Caco-2 (cell line): Measurements from ENCODE around the gene SCAMP4. TPM values are rescaled to one million over a fixed set of nuclear protein-coding genes. Genes with fewer than 3 reads are reported as not detected.
A peak's percentile ranks its signal among the peaks of the same experiment; 100 is the strongest.

Experiments used
- BruUV-seq: library from RNA; stranded (reverse); fragments of 400-500 nt; replicated peaks from 2 replicates; lab custom pipeline; 2021; lab: Mats Ljungman, UMichigan
- CTCF ChIA-PET: fragments of 300-600 bp; sonication (Branson Sonifier 250); formaldehyde crosslinking; loops from one replicate; lab custom pipeline; 2022; ENCODE audit warnings: antibody characterized with exemption; lab: Charles Lee
- POLR2A ChIA-PET: fragments of 300-600 bp; sonication (Branson Sonifier 250); formaldehyde crosslinking; loops from one replicate; lab custom pipeline; 2022; ENCODE audit warnings: antibody characterized with exemption; lab: Charles Lee
- DNase-seq, 2 experiments: peaks; one replicate each; pipeline versions ENCODE4 v3.0.0 to v3.0.0-alpha.2; 2020 to 2022
- H3K27me3 ChIP-seq: replicated peaks from 2 replicates; pipeline ENCODE4 v1.6.0; 2011; ENCODE audit warnings: low read length; ENCODE audit not compliant: control insufficient read depth, insufficient read depth
- H3K36me3 ChIP-seq: 2 replicates; pipeline ENCODE4 v1.5.1; 2011; ENCODE audit warnings: low read length; ENCODE audit not compliant: control insufficient read depth, insufficient read depth
- H3K4me1 ChIP-seq: fragments of 250-450 bp; sonication (Bioruptor Pico); 2 replicates; pipeline ENCODE4 v1.5.1; 2020; ENCODE audit warnings: mild to moderate bottlenecking
- H3K4me3 ChIP-seq: 2 replicates; pipeline ENCODE4 v1.5.1; 2011; ENCODE audit warnings: low read depth, mild to moderate bottlenecking, control low read depth, low read length
- H3K9me3 ChIP-seq: fragments of 250-450 bp; sonication (Bioruptor Pico); 2 replicates; pipeline ENCODE4 v1.5.1; 2020; ENCODE audit warnings: mild to moderate bottlenecking, moderate library complexity
- H3K27ac Mint-ChIP-seq: one replicate; pipeline ENCODE4 v1.8.0; 2022; ENCODE audit warnings: mixed read lengths; ENCODE audit not compliant: unreplicated experiment
- H3K27me3 Mint-ChIP-seq: one replicate; pipeline ENCODE4 v1.8.0; 2022; ENCODE audit warnings: mixed read lengths; ENCODE audit not compliant: insufficient read depth, unreplicated experiment
- H3K36me3 Mint-ChIP-seq: one replicate; pipeline ENCODE4 v1.8.0; 2022; ENCODE audit warnings: mild to moderate bottlenecking, mixed read lengths; ENCODE audit not compliant: insufficient read depth, unreplicated experiment
- H3K4me1 Mint-ChIP-seq: one replicate; pipeline ENCODE4 v1.8.0; 2022; ENCODE audit warnings: low read depth, mixed read lengths; ENCODE audit not compliant: unreplicated experiment
- H3K4me3 Mint-ChIP-seq: one replicate; pipeline ENCODE4 v1.8.0; 2022; ENCODE audit warnings: mild to moderate bottlenecking, moderate library complexity, mixed read lengths; ENCODE audit not compliant: unreplicated experiment
- H3K9me3 Mint-ChIP-seq: one replicate; pipeline ENCODE4 v1.8.0; 2022; ENCODE audit warnings: mixed read lengths; ENCODE audit not compliant: unreplicated experiment
- intact Hi-C: fragments of 100-400 bp; cut with micrococcal nuclease; formaldehyde crosslinking; loops from one replicate; pipeline ENCODE4 v1.10.0; 2022; ENCODE audit not compliant: unreplicated experiment
- total RNA-seq: library from RNA; stranded (reverse); gene quantifications from 2 replicates; pipeline ENCODE4 v1.2.3, GENCODE V29; 2022
- TF ChIP-seq, protein P1 (sequence below), 2 experiments: fragments of 200-600 bp in 1 of 2; IDR thresholded peaks; 1 replicate in 1 of 2; 2 replicates in 1 of 2; pipeline versions ENCODE4 v1.5.1 to v1.8.0; 2011 to 2022; ENCODE audit warnings: antibody characterized with exemption in 1 of 2, control low read depth in 1 of 2, inconsistent platforms in 1 of 2, low read depth in 1 of 2, low read length in 1 of 2, mild to moderate bottlenecking in 1 of 2, moderate library complexity in 1 of 2; ENCODE audit not compliant: insufficient read depth in 1 of 2, severe bottlenecking in 1 of 2, unreplicated experiment in 1 of 2

SCAMP4 gene
- total RNA-seq, 1 experiment from 2014 or later, result 84.1 TPM

- no peaks in the 10 kb centered on the region for H3K27me3 Mint-ChIP-seq
- intact Hi-C loops, result no loop called here
- DNase-seq, result no peak
- BruUV-seq, result no TSS peak
- H3K27ac Mint-ChIP-seq, result no peak overlapping the region
- H3K4me3 ChIP-seq, result no peak overlapping the region
- ChIA-PET CTCF (no interaction called here), POLR2A (no interaction called here)
- H3K36me3 ChIP-seq, result no peaks in the 10 kb centered on the region; the same call in 1 of the 2 replicates
- no peaks in the 10 kb centered on the region for H3K27me3 ChIP-seq
- no peak overlapping the region for H3K4me3 Mint-ChIP-seq
- H3K9me3 Mint-ChIP-seq, result no peaks in the 10 kb centered on the region
- H3K4me1 Mint-ChIP-seq, result no peaks in the 10 kb centered on the region
- no peaks in the 10 kb centered on the region for H3K9me3 ChIP-seq
- H3K4me1 ChIP-seq, result peaks cover 7% of the 10 kb centered on the region
- peaks cover 10% of the 10 kb centered on the region for H3K36me3 Mint-ChIP-seq
- TF ChIP-seq, protein P1, sequence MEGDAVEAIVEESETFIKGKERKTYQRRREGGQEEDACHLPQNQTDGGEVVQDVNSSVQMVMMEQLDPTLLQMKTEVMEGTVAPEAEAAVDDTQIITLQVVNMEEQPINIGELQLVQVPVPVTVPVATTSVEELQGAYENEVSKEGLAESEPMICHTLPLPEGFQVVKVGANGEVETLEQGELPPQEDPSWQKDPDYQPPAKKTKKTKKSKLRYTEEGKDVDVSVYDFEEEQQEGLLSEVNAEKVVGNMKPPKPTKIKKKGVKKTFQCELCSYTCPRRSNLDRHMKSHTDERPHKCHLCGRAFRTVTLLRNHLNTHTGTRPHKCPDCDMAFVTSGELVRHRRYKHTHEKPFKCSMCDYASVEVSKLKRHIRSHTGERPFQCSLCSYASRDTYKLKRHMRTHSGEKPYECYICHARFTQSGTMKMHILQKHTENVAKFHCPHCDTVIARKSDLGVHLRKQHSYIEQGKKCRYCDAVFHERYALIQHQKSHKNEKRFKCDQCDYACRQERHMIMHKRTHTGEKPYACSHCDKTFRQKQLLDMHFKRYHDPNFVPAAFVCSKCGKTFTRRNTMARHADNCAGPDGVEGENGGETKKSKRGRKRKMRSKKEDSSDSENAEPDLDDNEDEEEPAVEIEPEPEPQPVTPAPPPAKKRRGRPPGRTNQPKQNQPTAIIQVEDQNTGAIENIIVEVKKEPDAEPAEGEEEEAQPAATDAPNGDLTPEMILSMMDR (IDR thresholded peaks at IDR 0.05; ENCODE audit: insufficient read depth in 1 of 2, low read depth in 1 of 2, low read length in 1 of 2, severe bottlenecking in 1 of 2, unreplicated experiment in 1 of 2), result no peak
These were observed 39.1 kb downstream of the SCAMP4 start for GRCh38 chr19:1944088-1944915.

DNA sequence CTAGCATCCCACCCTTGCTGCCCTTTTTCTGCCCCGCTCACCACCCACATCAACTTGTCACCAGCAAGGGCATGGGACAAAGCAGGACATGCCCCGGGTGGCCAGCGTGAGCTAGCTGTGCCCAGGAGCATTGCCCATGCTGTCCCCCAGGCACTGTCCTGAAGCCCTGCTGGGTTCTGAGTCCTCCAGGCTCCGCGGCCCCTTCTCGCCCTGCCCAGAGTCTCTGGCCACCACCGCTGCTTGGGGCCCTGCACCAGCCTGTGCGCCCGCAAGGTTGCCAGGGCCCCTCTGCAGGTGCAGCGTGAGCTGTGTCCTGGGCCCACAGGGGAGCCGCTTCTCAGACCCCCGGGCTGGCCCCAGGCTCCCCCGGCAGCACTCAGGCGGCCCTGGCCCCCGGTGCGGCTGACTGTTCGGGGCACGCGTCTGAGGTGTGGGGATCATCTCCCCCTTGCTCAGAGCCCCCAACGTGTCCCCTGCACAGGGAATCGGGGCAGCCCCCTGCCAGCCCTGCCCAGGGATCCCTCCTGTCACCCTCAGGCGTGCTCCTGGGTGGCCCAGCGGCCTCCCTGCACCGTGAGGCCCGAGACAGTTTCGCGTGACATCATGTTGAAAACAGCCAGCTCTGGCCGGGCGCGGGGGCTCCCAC lies 39.8 kb downstream of the SCAMP4 start:
- intact Hi-C loops, result no loop called here
- no peaks in the 10 kb centered on the region for H3K9me3 ChIP-seq
- Mint-ChIP-seq H3K4me3 (no peak overlapping the region), H3K27me3 (no peaks in the 10 kb centered on the region), H3K27ac (no peak overlapping the region), H3K36me3 (peaks cover 16% of the 10 kb centered on the region), H3K4me1 (no peaks in the 10 kb centered on the region), H3K9me3 (no peaks in the 10 kb centered on the region)
- no peaks in the 10 kb centered on the region for H3K27me3 ChIP-seq
- CTCF ChIA-PET, result interaction anchor here (0.5 to 0.7 kb wide), 2 partner anchors 17 to 37 kb away, joined by 3 to 5 read pairs; no protein-coding TSS in a partner anchor
- no peak overlapping the region for H3K4me3 ChIP-seq
- H3K4me1 ChIP-seq, result peaks cover 1% of the 10 kb centered on the region
- no TSS peak for BruUV-seq
- H3K36me3 ChIP-seq, result no peaks in the 10 kb centered on the region; the same call in 1 of the 2 replicates
- POLR2A ChIA-PET, result no interaction called here
- DNase-seq, result no peak
- TF ChIP-seq, protein P1 (IDR thresholded peaks at IDR 0.05; ENCODE audit: insufficient read depth in 1 of 2, low read depth in 1 of 2, low read length in 1 of 2, severe bottlenecking in 1 of 2, unreplicated experiment in 1 of 2), result no peak

DNA sequence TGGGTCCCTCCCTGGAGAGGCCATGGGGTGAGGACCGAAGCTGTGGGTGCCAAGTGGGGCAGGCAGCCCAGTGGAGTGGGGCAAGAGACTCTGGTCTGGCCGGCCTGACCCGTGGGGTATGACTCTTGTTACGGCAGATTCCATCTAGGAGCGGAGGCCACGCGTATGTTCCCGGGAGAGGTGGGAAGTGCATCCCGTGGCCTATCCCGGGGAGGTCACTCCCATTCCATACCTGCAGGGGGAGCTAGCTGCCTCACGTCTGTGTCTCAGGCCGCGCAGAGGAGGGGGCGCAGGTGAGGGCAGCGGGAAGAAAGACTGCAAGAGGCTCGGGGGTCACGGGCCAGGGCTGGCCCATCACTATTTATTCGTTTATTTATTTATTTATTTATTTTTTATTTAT lies 40.7 kb downstream of the SCAMP4 start:
- H3K27me3 Mint-ChIP-seq, result no peaks in the 10 kb centered on the region
- H3K27me3 ChIP-seq, result no peaks in the 10 kb centered on the region
- peaks cover 16% of the 10 kb centered on the region for H3K36me3 Mint-ChIP-seq
- DNase-seq, result peak; percentile 53 to 62
- CTCF ChIA-PET, result interaction anchor here (0.7 to 1.0 kb wide), 3 partner anchors 18 to 452 kb away, joined by 3 to 5 read pairs (median 3); no protein-coding TSS in a partner anchor
- no peaks in the 10 kb centered on the region for H3K9me3 ChIP-seq
- POLR2A ChIA-PET, result no interaction called here
- no peak overlapping the region for H3K4me3 Mint-ChIP-seq
- H3K4me3 ChIP-seq, result no peak overlapping the region
- BruUV-seq, result no TSS peak
- TF ChIP-seq, protein P1 (IDR thresholded peaks at IDR 0.05; ENCODE audit: insufficient read depth in 1 of 2, low read depth in 1 of 2, low read length in 1 of 2, severe bottlenecking in 1 of 2, unreplicated experiment in 1 of 2), result peak; percentile 47 to 58
- H3K27ac Mint-ChIP-seq, result no peak overlapping the region
- intact Hi-C loops, result no loop called here
- H3K9me3 Mint-ChIP-seq, result no peaks in the 10 kb centered on the region
- H3K4me1 ChIP-seq, result no peaks in the 10 kb centered on the region
- no peaks in the 10 kb centered on the region for H3K4me1 Mint-ChIP-seq
- no peaks in the 10 kb centered on the region; the same call in 1 of the 2 replicates for H3K36me3 ChIP-seq
